CD14-positive monocyte (primary cell): ENCODE data around the gene DGKH. TPM values are rescaled to one million over a fixed set of nuclear protein-coding genes. Genes with fewer than 3 reads are reported as not detected.

ENCODE experiments used
- DNase-seq, 3 donors: peaks; one replicate each; pipeline ENCODE4 v3.0.0-alpha.2; 2011 to 2022
- H2AFZ ChIP-seq: 2 replicates; pipeline ENCODE4 v1.6.0; 2012; ENCODE audit warnings: mild to moderate bottlenecking, low read depth, low read length, inconsistent platforms; ENCODE audit not compliant: insufficient read depth, poor library complexity, severe bottlenecking
- H3K27ac ChIP-seq, 2 donors: 1 replicate in 1 of 2; 2 replicates in 1 of 2; pipeline ENCODE4 v1.5.1; 2012 to 2013; ENCODE audit warnings: low read length in 2 of 2, control low read depth in 1 of 2, inconsistent platforms in 1 of 2, low read depth in 1 of 2, mild to moderate bottlenecking in 1 of 2
- H3K27me3 ChIP-seq, 2 donors: one replicate each; pipeline versions ENCODE4 v1.6.0 to v1.6.1; 2011 to 2013; ENCODE audit warnings: low read length in 2 of 2; ENCODE audit not compliant: control insufficient read depth in 2 of 2, insufficient read depth in 2 of 2
- H3K36me3 ChIP-seq, 2 donors: replicated peaks in 1 of 2; 1 replicate in 1 of 2; 2 replicates in 1 of 2; pipeline versions ENCODE4 v1.5.1 to v1.6.1; 2012 to 2013; ENCODE audit warnings: low read length in 2 of 2, control low read depth in 1 of 2, inconsistent platforms in 1 of 2, mild to moderate bottlenecking in 1 of 2; ENCODE audit not compliant: insufficient read depth in 2 of 2, control insufficient read depth in 1 of 2
- H3K4me1 ChIP-seq, 2 donors: 1 replicate in 1 of 2; 2 replicates in 1 of 2; pipeline versions ENCODE4 v1.5.1 to v1.6.1; 2012 to 2013; ENCODE audit warnings: low read length in 2 of 2, control low read depth in 1 of 2, inconsistent platforms in 1 of 2, mild to moderate bottlenecking in 1 of 2, moderate library complexity in 1 of 2; ENCODE audit not compliant: insufficient read depth in 2 of 2, control insufficient read depth in 1 of 2
- H3K4me2 ChIP-seq: replicated peaks from 2 replicates; pipeline ENCODE3; 2012; ENCODE audit warnings: low read length, moderate library complexity, mild to moderate bottlenecking; ENCODE audit not compliant: poor library complexity, severe bottlenecking; ENCODE audit errors: extremely low read depth
- H3K4me3 ChIP-seq, 3 experiments: fragments of 200-600 bp in 1 of 3; sonication (generic) in 1 of 3; replicated peaks in 1 of 3; 1 replicate in 2 of 3; 2 replicates in 1 of 3; pipeline ENCODE4 v1.5.1; 2011 to 2013; ENCODE audit warnings: low read length in 3 of 3, mild to moderate bottlenecking in 3 of 3, control low read depth in 2 of 3, low read depth in 2 of 3, inconsistent platforms in 1 of 3, moderate library complexity in 1 of 3
- H3K79me2 ChIP-seq: 2 replicates; pipeline ENCODE4 v1.6.0; 2012; ENCODE audit warnings: mild to moderate bottlenecking, control low read depth, inconsistent platforms, low read length, moderate library complexity; ENCODE audit not compliant: insufficient read depth
- H3K9ac ChIP-seq: 2 replicates; pipeline ENCODE4 v1.6.0; 2017; ENCODE audit warnings: low read length, mild to moderate bottlenecking; ENCODE audit not compliant: insufficient read depth, poor library complexity, severe bottlenecking
- H3K9me3 ChIP-seq, 2 donors: replicated peaks in 1 of 2; 1 replicate in 1 of 2; 2 replicates in 1 of 2; pipeline versions ENCODE4 v1.5.1 to v1.6.1; 2012 to 2013; ENCODE audit warnings: low read length in 2 of 2, control low read depth in 1 of 2; ENCODE audit not compliant: control insufficient read depth in 1 of 2, insufficient read depth in 1 of 2
- H4K20me1 ChIP-seq: 2 replicates; pipeline ENCODE4 v1.6.0; 2012; ENCODE audit warnings: mild to moderate bottlenecking, low read length, control low read depth, moderate library complexity; ENCODE audit not compliant: insufficient read depth
- H3K27ac Mint-ChIP-seq, 7 donors: one replicate each; pipeline ENCODE4 v1.8.0; 2020; ENCODE audit warnings: mild to moderate bottlenecking in 7 of 7, mixed read lengths in 7 of 7, moderate library complexity in 6 of 7, inconsistent platforms in 2 of 7
- H3K27me3 Mint-ChIP-seq, 3 donors: one replicate each; pipeline ENCODE4 v1.8.0; 2021 to 2022; ENCODE audit warnings: low read depth in 3 of 3, mild to moderate bottlenecking in 3 of 3, mixed read lengths in 3 of 3, moderate library complexity in 3 of 3, inconsistent platforms in 1 of 3
- H3K36me3 Mint-ChIP-seq, 2 donors: one replicate each; pipeline ENCODE4 v1.8.0; 2020; ENCODE audit warnings: mixed read lengths in 2 of 2, inconsistent platforms in 1 of 2, mild to moderate bottlenecking in 1 of 2
- H3K4me1 Mint-ChIP-seq: one replicate; pipeline ENCODE4 v1.8.0; 2020; ENCODE audit warnings: mild to moderate bottlenecking, mixed read lengths
- H3K4me3 Mint-ChIP-seq, 2 donors: one replicate each; pipeline ENCODE4 v1.8.0; 2020; ENCODE audit warnings: mild to moderate bottlenecking in 2 of 2, mixed read lengths in 2 of 2, moderate library complexity in 1 of 2
- H3K9me3 Mint-ChIP-seq, 7 donors: one replicate each; pipeline ENCODE4 v1.8.0; 2020 to 2022; ENCODE audit warnings: mixed read lengths in 7 of 7, mild to moderate bottlenecking in 6 of 7, moderate library complexity in 6 of 7, inconsistent platforms in 2 of 7
- CTCF ChIP-seq: fragments of 200-600 bp; IDR thresholded peaks from one replicate; pipeline ENCODE4 v1.8.0; 2022; ENCODE audit warnings: antibody characterized with exemption, mild to moderate bottlenecking
- WGBS: methylation state at CpG from one replicate; pipeline ENCODE4 v1.1.5; 2013; ENCODE audit warnings: missing lambda C conversion rate; ENCODE audit not compliant: insufficient coverage; 5-methylcytosine and 5-hydroxymethylcytosine counted together
- intact Hi-C, 2 donors: fragments of 100-400 bp; cut with micrococcal nuclease; formaldehyde crosslinking; loops; one replicate each; pipeline versions ENCODE4 v1.15.0 to v1.15.1; 2023
- polyA plus RNA-seq, 3 donors: library from polyadenylated mRNA; depleted of rRNA in 1 of 3; unstranded in 2 of 3; stranded (reverse) in 1 of 3; fragments of 300-500 nt in 2 of 3; fragments of >200 nt in 1 of 3; fragmentation: Illumina TruSeq in 2 of 3; gene quantifications; 1 replicate in 2 of 3; 2 replicates in 1 of 3; pipeline ENCODE4 v1.2.3, GENCODE V29; 2012 to 2021

The DGKH gene
- polyA plus RNA-seq, 3 donors, result 0.10 to 0.79 (median 0.15) TPM

GRCh38 chr13:42149136-42149535, 100.7 kb downstream of the DGKH start:
- Histone ChIP-seq H3K79me2 (no peaks in the 10 kb centered on the region), H3K4me1 (no peaks in the 10 kb centered on the region), H3K9ac (no peak overlapping the region), H3K9me3 (no peaks in the 10 kb centered on the region), H2AFZ (no peak overlapping the region), H3K27ac (no peak overlapping the region), H3K4me3 (no peak overlapping the region), H3K4me2 (no peak overlapping the region), H4K20me1 (no peaks in the 10 kb centered on the region), H3K27me3 (no peaks in the 10 kb centered on the region), H3K36me3 (no peaks in the 10 kb centered on the region)
- 43% methylated on average over 4 of the region's 4 CpGs for WGBS
- no peak for TF ChIP-seq CTCF
- no peak for DNase-seq
- H3K4me1 Mint-ChIP-seq, result peaks cover 8% of the 10 kb centered on the region
- intact Hi-C loops, result no loop called here
- peaks cover 0 to 1% (median 0%) of the 10 kb centered on the region in 3 donors for H3K27me3 Mint-ChIP-seq
- H3K36me3 Mint-ChIP-seq, result no peaks in the 10 kb centered on the region
- no peak overlapping the region for H3K4me3 Mint-ChIP-seq
- peaks cover 0 to 3% (median 0%) of the 10 kb centered on the region in 7 donors for H3K9me3 Mint-ChIP-seq
- H3K27ac Mint-ChIP-seq, result no peak overlapping the region

GRCh38 chr13:42151781-42152180, 103.3 kb downstream of the DGKH start:
- H3K9me3 Mint-ChIP-seq, result no peaks in the 10 kb centered on the region
- TF ChIP-seq CTCF, result no peak
- H3K9ac ChIP-seq, result no peak overlapping the region
- H3K36me3 Mint-ChIP-seq, result peaks cover 4 to 8% of the 10 kb centered on the region in 2 donors
- peaks cover 0 to 1% (median 0%) of the 10 kb centered on the region in 3 donors for H3K27me3 Mint-ChIP-seq
- H3K79me2 ChIP-seq, result no peaks in the 10 kb centered on the region
- no peak overlapping the region for H3K4me2 ChIP-seq
- H3K36me3 ChIP-seq, result no peaks in the 10 kb centered on the region
- no peak for DNase-seq
- peaks cover 8% of the 10 kb centered on the region for H3K4me1 Mint-ChIP-seq
- no peaks in the 10 kb centered on the region for H3K27me3 ChIP-seq
- no peak overlapping the region for H2AFZ ChIP-seq
- intact Hi-C loops, result no loop called here
- no peaks in the 10 kb centered on the region for H3K4me1 ChIP-seq
- no peaks in the 10 kb centered on the region for H3K9me3 ChIP-seq
- no peaks in the 10 kb centered on the region for H4K20me1 ChIP-seq
- H3K27ac Mint-ChIP-seq, result no peak overlapping the region
- H3K27ac ChIP-seq, result no peak overlapping the region
- no peak overlapping the region for H3K4me3 Mint-ChIP-seq
- no CpG with 5 or more reads among the region's 1 CpG for WGBS
- H3K4me3 ChIP-seq, result no peak overlapping the region
